Endothelial cell of umbilical vein (primary cell): ENCODE measurements around the gene DCTD. TPM values are rescaled to one million over a fixed set of nuclear protein-coding genes. Genes with fewer than 3 reads are reported as not detected.

Experiments
- BruUV-seq: library from RNA; stranded (reverse); fragments of 400-500 nt; replicated peaks from 2 replicates; lab custom pipeline; 2021; lab: Mats Ljungman, UMichigan
- CTCF ChIA-PET: fragments of 300-600, 350-600 bp; sonication (Branson Sonifier 250); formaldehyde crosslinking; loops from one replicate; lab custom pipeline; 2021; ENCODE audit warnings: antibody characterized with exemption, inconsistent platforms; lab: Charles Lee
- POLR2A ChIA-PET: fragments of 300-600, 350-600 bp; sonication (Branson Sonifier 250); formaldehyde crosslinking; loops from one replicate; lab custom pipeline; 2021; ENCODE audit warnings: antibody characterized with exemption, inconsistent platforms; lab: Charles Lee
- DNase-seq: peaks from one replicate; pipeline ENCODE4 v3.0.0-alpha.2; 2011; ENCODE audit warnings: low read depth, low spot score
- FAIRE-seq: peaks from 2 replicates; lab custom pipeline; 2011; peaks lifted over from hg19 to GRCh38; lab: Jason Lieb, UNC
- H2AFZ ChIP-seq: 2 replicates; pipeline ENCODE4 v1.6.0; 2012; ENCODE audit warnings: low read depth, low read length, control low read depth, inconsistent platforms
- H3K27ac ChIP-seq: 2 replicates; pipeline ENCODE4 v1.5.1; 2011; ENCODE audit warnings: low read depth, mild to moderate bottlenecking, control low read depth, low read length, moderate library complexity; ENCODE audit not compliant: insufficient read depth
- H3K27me3 ChIP-seq, 2 experiments: 2 replicates each; pipeline versions ENCODE4 v1.6.0 to v1.6.1; 2011; ENCODE audit warnings: low read length in 2 of 2, mixed read lengths in 1 of 2; ENCODE audit not compliant: control insufficient read depth in 2 of 2, insufficient read depth in 2 of 2
- H3K36me3 ChIP-seq, 2 experiments: 2 replicates in 1 of 2; 3 replicates in 1 of 2; pipeline ENCODE4 v1.5.1; 2011; ENCODE audit warnings: low read length in 2 of 2, mild to moderate bottlenecking in 1 of 2, moderate library complexity in 1 of 2; ENCODE audit not compliant: control insufficient read depth in 2 of 2, insufficient read depth in 2 of 2; ENCODE audit errors: extremely low read depth in 1 of 2
- H3K4me1 ChIP-seq: 3 replicates; pipeline ENCODE4 v1.5.1; 2011; ENCODE audit warnings: mild to moderate bottlenecking, low read length; ENCODE audit not compliant: control insufficient read depth, insufficient read depth; ENCODE audit errors: extremely low read depth
- H3K4me2 ChIP-seq: 2 replicates; pipeline ENCODE4 v1.6.1; 2011; ENCODE audit warnings: low read length, control low read depth, mixed read lengths; ENCODE audit not compliant: insufficient read depth
- H3K4me3 ChIP-seq, 3 experiments: fragments of 200-600 bp in 1 of 3; sonication (generic), shearing (Covaris generic) in 1 of 3; replicated peaks in 1 of 3; 2 replicates each; pipeline ENCODE4 v1.5.1; 2011 to 2016; ENCODE audit warnings: control low read depth in 3 of 3, low read length in 3 of 3, mild to moderate bottlenecking in 2 of 3, inconsistent platforms in 1 of 3, low read depth in 1 of 3, moderate library complexity in 1 of 3; ENCODE audit not compliant: insufficient read depth in 1 of 3
- H3K79me2 ChIP-seq: 2 replicates; pipeline ENCODE4 v1.6.0; 2012; ENCODE audit warnings: low read length, inconsistent platforms; ENCODE audit not compliant: control insufficient read depth, insufficient read depth
- H3K9ac ChIP-seq: replicated peaks from 2 replicates; pipeline ENCODE3; 2011; ENCODE audit warnings: low read length, control low read depth; ENCODE audit not compliant: insufficient read depth; ENCODE audit errors: extremely low read depth
- H3K9me1 ChIP-seq: replicated peaks from 3 replicates; pipeline ENCODE4 v1.6.0; 2011; ENCODE audit warnings: mild to moderate bottlenecking, low read length; ENCODE audit not compliant: control insufficient read depth, insufficient read depth; ENCODE audit errors: extremely low read depth
- H3K9me3 ChIP-seq: replicated peaks from 2 replicates; pipeline ENCODE4 v1.5.1; 2012; ENCODE audit warnings: low read length, inconsistent platforms; ENCODE audit not compliant: control insufficient read depth, insufficient read depth
- H4K20me1 ChIP-seq: replicated peaks from 2 replicates; pipeline ENCODE3; 2011; ENCODE audit warnings: mild to moderate bottlenecking, low read length; ENCODE audit not compliant: control insufficient read depth, insufficient read depth; ENCODE audit errors: extremely low read depth
- EZH2 ChIP-seq: IDR thresholded peaks from 2 replicates; pipeline ENCODE4 v1.6.1; 2012; ENCODE audit warnings: borderline replicate concordance, low read depth, mild to moderate bottlenecking, moderate library complexity, low read length, inconsistent platforms; ENCODE audit not compliant: severe bottlenecking
- FOS ChIP-seq: IDR thresholded peaks from 2 replicates; pipeline ENCODE4 v1.6.1; 2011; ENCODE audit warnings: mild to moderate bottlenecking, low read length, moderate library complexity, borderline replicate concordance; ENCODE audit not compliant: insufficient read depth
- GATA2 ChIP-seq: IDR thresholded peaks from 2 replicates; pipeline ENCODE4 v1.7.0; 2011; ENCODE audit warnings: low read depth, mild to moderate bottlenecking, moderate library complexity, mixed read lengths, low read length; ENCODE audit not compliant: insufficient read length, insufficient read depth
- JUN ChIP-seq: IDR thresholded peaks from 2 replicates; pipeline ENCODE4 v1.6.1; 2011; ENCODE audit warnings: borderline replicate concordance, low read depth; ENCODE audit not compliant: insufficient read length, insufficient read depth
- MYC ChIP-seq: IDR thresholded peaks from one replicate; pipeline ENCODE4 v1.6.1; 2011; ENCODE audit warnings: mild to moderate bottlenecking, low read depth, low read length
- POLR2A ChIP-seq: IDR thresholded peaks from 2 replicates; pipeline ENCODE4 v1.6.1; 2012; ENCODE audit warnings: low read depth, mild to moderate bottlenecking, control low read depth, low read length
- POLR2AphosphoS5 ChIP-seq: IDR thresholded peaks from 2 replicates; pipeline ENCODE4 v1.6.1; 2012; ENCODE audit warnings: low read depth, mild to moderate bottlenecking, control low read depth, low read length, moderate library complexity; ENCODE audit not compliant: insufficient read depth
- dilution Hi-C: fragments of 300-500 bp; cut with MboI; formaldehyde crosslinking; loops from one replicate; pipeline ENCODE4 v1.15.0; 2019; ENCODE audit warnings: low sequenced_read_pairs; ENCODE audit not compliant: extremely low pct_ligation_motif_present
- intact Hi-C: fragments of 100-400 bp; cut with micrococcal nuclease; formaldehyde crosslinking; loops from one replicate; pipeline ENCODE4 v1.10.0; 2022
- polyA plus RNA-seq, 4 experiments: library from polyadenylated mRNA; depleted of rRNA in 3 of 4; stranded (reverse) in 3 of 4; unstranded in 1 of 4; fragments of >200 nt; gene quantifications; 2 replicates each; pipeline versions ENCODE4 v1.2.1 to v1.2.3, GENCODE V29; 2011 to 2012; ENCODE audit warnings: missing spikeins in 1 of 4
- total RNA-seq: library from RNA; stranded (reverse); gene quantifications from 2 replicates; pipeline ENCODE4 v1.2.3, GENCODE V29; 2021
- TF ChIP-seq, protein P1 (sequence below), 2 donors: IDR thresholded peaks; 1 replicate in 1 of 2; 2 replicates in 1 of 2; pipeline ENCODE4 v1.5.1; 2011; ENCODE audit warnings: low read length in 2 of 2, mild to moderate bottlenecking in 2 of 2, moderate library complexity in 2 of 2, control low read depth in 1 of 2, inconsistent platforms in 1 of 2, low read depth in 1 of 2; ENCODE audit not compliant: insufficient read depth in 1 of 2; ENCODE audit errors: extremely low read depth in 1 of 2
- TF ChIP-seq, protein P2 (sequence below): IDR thresholded peaks from 2 replicates; pipeline ENCODE4 v1.6.1; 2011; ENCODE audit not compliant: insufficient read depth, insufficient read length

The DCTD gene
- total and polyA plus RNA-seq, 2 donors (not counting 3 experiments of a cell fraction or from before 2014, with no cell fraction given): 105 to 111 TPM

GRCh38 chr4:182939680-182940079 is 22.5 kb upstream of the DCTD start:
- POLR2A ChIA-PET: no interaction called here
- BruUV-seq: no TSS peak
- Histone ChIP-seq H2AFZ (no peak overlapping the region), H3K9me1 (no peaks in the 10 kb centered on the region), H3K27ac (no peak overlapping the region), H3K4me2 (no peak overlapping the region), H3K27me3 (peaks cover 5 to 9% of the 10 kb centered on the region in 2 experiments), H3K9ac (no peak overlapping the region), H3K4me3 (no peak overlapping the region), H3K9me3 (no peaks in the 10 kb centered on the region), H3K36me3 (no peaks in the 10 kb centered on the region), H3K4me1 (no peaks in the 10 kb centered on the region), H3K79me2 (no peaks in the 10 kb centered on the region), H4K20me1 (no peaks in the 10 kb centered on the region)
- CTCF ChIA-PET: interaction anchor here (1.0 to 5.5 kb wide), 10 partner anchors 11 to 468 kb away, joined by 3 to 174 read pairs (median 16); no protein-coding TSS in a partner anchor
- dilution Hi-C loops (no loop called here), intact Hi-C loops (loop anchor here (2.0 kb wide), 1 partner anchor 459 kb away; no protein-coding TSS in a partner anchor)
- TF ChIP-seq, protein P1, sequence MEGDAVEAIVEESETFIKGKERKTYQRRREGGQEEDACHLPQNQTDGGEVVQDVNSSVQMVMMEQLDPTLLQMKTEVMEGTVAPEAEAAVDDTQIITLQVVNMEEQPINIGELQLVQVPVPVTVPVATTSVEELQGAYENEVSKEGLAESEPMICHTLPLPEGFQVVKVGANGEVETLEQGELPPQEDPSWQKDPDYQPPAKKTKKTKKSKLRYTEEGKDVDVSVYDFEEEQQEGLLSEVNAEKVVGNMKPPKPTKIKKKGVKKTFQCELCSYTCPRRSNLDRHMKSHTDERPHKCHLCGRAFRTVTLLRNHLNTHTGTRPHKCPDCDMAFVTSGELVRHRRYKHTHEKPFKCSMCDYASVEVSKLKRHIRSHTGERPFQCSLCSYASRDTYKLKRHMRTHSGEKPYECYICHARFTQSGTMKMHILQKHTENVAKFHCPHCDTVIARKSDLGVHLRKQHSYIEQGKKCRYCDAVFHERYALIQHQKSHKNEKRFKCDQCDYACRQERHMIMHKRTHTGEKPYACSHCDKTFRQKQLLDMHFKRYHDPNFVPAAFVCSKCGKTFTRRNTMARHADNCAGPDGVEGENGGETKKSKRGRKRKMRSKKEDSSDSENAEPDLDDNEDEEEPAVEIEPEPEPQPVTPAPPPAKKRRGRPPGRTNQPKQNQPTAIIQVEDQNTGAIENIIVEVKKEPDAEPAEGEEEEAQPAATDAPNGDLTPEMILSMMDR (IDR thresholded peaks at IDR 0.05; ENCODE audit: extremely low read depth in 1 of 2, insufficient read depth in 1 of 2, low read depth in 1 of 2, low read length in 2 of 2): no peak
- TF ChIP-seq POLR2A: no peak
- TF ChIP-seq POLR2AphosphoS5: no peak
- TF ChIP-seq JUN: no peak
- TF ChIP-seq MYC: no peak
- TF ChIP-seq FOS: no peak
- no peak for TF ChIP-seq GATA2
- no peak for TF ChIP-seq EZH2
- TF ChIP-seq, protein P2, sequence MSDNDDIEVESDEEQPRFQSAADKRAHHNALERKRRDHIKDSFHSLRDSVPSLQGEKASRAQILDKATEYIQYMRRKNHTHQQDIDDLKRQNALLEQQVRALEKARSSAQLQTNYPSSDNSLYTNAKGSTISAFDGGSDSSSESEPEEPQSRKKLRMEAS: no peak
- no peak for FAIRE-seq
- DNase-seq: no peak
